ENCODE results near the gene SMCR8.

DNA sequence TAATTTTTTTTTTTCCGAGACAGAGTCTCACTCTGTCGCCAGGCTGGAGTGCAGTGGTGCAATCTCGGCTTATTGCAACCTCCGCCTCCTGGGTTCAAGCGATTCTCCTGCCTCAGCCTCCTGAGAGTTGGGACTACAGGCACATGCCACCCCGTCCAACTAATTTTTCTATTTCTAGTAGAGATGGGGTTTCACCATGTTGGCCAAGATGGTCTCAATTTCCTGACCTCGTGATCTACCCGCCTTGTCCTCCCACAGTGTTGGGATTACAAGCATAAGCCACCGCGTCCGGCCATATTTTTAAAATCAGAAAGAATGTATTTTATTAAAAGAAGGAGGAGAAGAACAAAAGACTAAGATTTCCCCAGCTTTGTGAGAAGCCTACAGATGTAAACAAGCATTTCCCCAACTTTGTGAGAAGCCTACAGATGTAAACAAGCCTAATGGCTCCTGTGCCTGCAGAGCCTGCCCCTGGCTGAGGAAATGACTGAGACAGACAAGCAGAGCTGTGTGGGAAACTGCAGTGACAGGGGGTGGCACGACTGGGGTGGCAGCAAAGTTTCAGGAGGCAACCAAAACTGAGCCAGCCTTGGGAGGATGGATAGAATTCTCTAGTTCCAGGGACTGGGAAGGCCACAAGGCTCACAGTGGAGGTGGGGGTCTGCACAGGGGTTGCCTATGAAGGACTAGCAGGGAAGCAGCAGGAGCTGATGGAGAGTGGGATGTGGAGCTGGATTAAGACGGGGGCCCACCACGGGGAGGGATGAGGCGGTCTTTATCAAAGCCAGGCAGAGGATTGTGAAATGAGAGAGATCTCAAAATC lies 23.2 kb upstream of the SMCR8 start:
- TF ChIP-seq NFRKB (IDR thresholded peaks at IDR 0.05; ENCODE audit: low read depth) (no peak), POLR2A (conservative IDR thresholded peaks at IDR 0.05) (no peak), NBN (IDR thresholded peaks at IDR 0.05; ENCODE audit: low read depth) (no peak), FOSL1 (tag; conservative IDR thresholded peaks at IDR 0.05) (no peak), HNRNPLL (IDR thresholded peaks at IDR 0.05; ENCODE audit: low read depth, low read length, poor library complexity, severe bottlenecking) (no peak), YY1 (IDR thresholded peaks at IDR 0.05; ENCODE audit: borderline replicate concordance in 1 of 3, control insufficient read depth in 1 of 3, extremely low read depth in 1 of 3, insufficient read depth in 3 of 3, insufficient read length in 1 of 3, insufficient replicate concordance in 2 of 3, low read depth in 1 of 3, low read length in 2 of 3) (no peak), ELK1 (CRISPR knock-in tag; IDR thresholded peaks at IDR 0.05) (no peak), ZNF184 (CRISPR knock-in tag; IDR thresholded peaks at IDR 0.05) (no peak), SNIP1 (IDR thresholded peaks at IDR 0.05; ENCODE audit: low read depth) (no peak), CREB1 (IDR thresholded peaks at IDR 0.05) (no peak), CREB1 (CRISPR knock-in tag; IDR thresholded peaks at IDR 0.05) (no peak), NR3C1 (CRISPR knock-in tag; IDR thresholded peaks at IDR 0.05) (no peak), SREBF2 (CRISPR knock-in tag; IDR thresholded peaks at IDR 0.05) (no peak), BCLAF1 (IDR thresholded peaks at IDR 0.05; ENCODE audit: borderline replicate concordance in 1 of 2, control insufficient read depth in 1 of 2, low read depth in 2 of 2, low read length in 1 of 2) (no peak), MEF2A (IDR thresholded peaks at IDR 0.05; ENCODE audit: control insufficient read depth, low read depth, low read length) (no peak)

All from K562 (cell line).